Endodermal cell (in vitro differentiated cells): Measurements from ENCODE around the gene ARAP2. TPM values are rescaled to one million over a fixed set of nuclear protein-coding genes. Genes with fewer than 3 reads are reported as not detected.

ENCODE experiments used
- DNase-seq: peaks from one replicate; pipeline ENCODE4 v3.0.0-alpha.2; 2017
- H3K27ac ChIP-seq: 2 replicates; pipeline ENCODE4 v1.5.1; 2013; ENCODE audit warnings: mild to moderate bottlenecking, low read depth, low read length, moderate library complexity
- H3K27me3 ChIP-seq: 2 replicates; pipeline ENCODE4 v1.6.1; 2013; ENCODE audit warnings: mild to moderate bottlenecking, low read length, moderate library complexity; ENCODE audit not compliant: insufficient read depth, control insufficient read depth, poor library complexity, severe bottlenecking
- H3K36me3 ChIP-seq: 2 replicates; pipeline ENCODE4 v1.7.0; 2013; ENCODE audit warnings: mild to moderate bottlenecking, low read length, moderate library complexity; ENCODE audit not compliant: control insufficient read depth, insufficient read depth
- H3K4me1 ChIP-seq: one replicate; pipeline ENCODE4 v1.7.0; 2013; ENCODE audit warnings: low read length; ENCODE audit not compliant: control insufficient read depth, insufficient read depth
- H3K4me3 ChIP-seq: 2 replicates; pipeline ENCODE4 v1.5.1; 2013; ENCODE audit warnings: mild to moderate bottlenecking, low read length, moderate library complexity
- H3K9ac ChIP-seq: 2 replicates; pipeline ENCODE4 v1.6.1; 2013; ENCODE audit warnings: mild to moderate bottlenecking, low read length, moderate library complexity; ENCODE audit not compliant: poor library complexity, severe bottlenecking; ENCODE audit errors: extremely low read depth
- H3K9me3 ChIP-seq: 2 replicates; pipeline ENCODE4 v1.6.1; 2013; ENCODE audit warnings: mild to moderate bottlenecking, low read length, moderate library complexity; ENCODE audit not compliant: control insufficient read depth
- H3K27ac Mint-ChIP-seq: 2 replicates; pipeline ENCODE4 v1.8.0; 2020; ENCODE audit warnings: mixed read lengths
- H3K27me3 Mint-ChIP-seq: 2 replicates; pipeline ENCODE4 v1.8.0; 2021; ENCODE audit warnings: mild to moderate bottlenecking, mixed read lengths; ENCODE audit not compliant: insufficient read depth
- H3K36me3 Mint-ChIP-seq: 2 replicates; pipeline ENCODE4 v1.8.0; 2020; ENCODE audit warnings: low read depth, mixed read lengths
- H3K4me1 Mint-ChIP-seq: 2 replicates; pipeline ENCODE4 v1.8.0; 2020; ENCODE audit warnings: mixed read lengths
- H3K4me3 Mint-ChIP-seq: 2 replicates; pipeline ENCODE4 v1.8.0; 2020; ENCODE audit warnings: mild to moderate bottlenecking, moderate library complexity, mixed read lengths
- H3K9me3 Mint-ChIP-seq: 2 replicates; pipeline ENCODE4 v1.8.0; 2020; ENCODE audit warnings: mild to moderate bottlenecking, mixed read lengths
- CTCF ChIP-seq: fragments of 200-600 bp; sonication (generic); conservative IDR thresholded peaks from 2 replicates; pipeline ENCODE4 v1.5.0; 2021; ENCODE audit warnings: antibody characterized with exemption, mild to moderate bottlenecking
- WGBS, 2 experiments: methylation state at CpG; one replicate each; pipeline versions ENCODE4 v1.1.5 to v1.1.7; 2013; ENCODE audit warnings: missing lambda C conversion rate in 2 of 2, mixed read lengths in 1 of 2; ENCODE audit not compliant: insufficient coverage in 1 of 2, insufficient read length in 1 of 2; 5-methylcytosine and 5-hydroxymethylcytosine counted together
- total RNA-seq, 2 donors: library from RNA; stranded (reverse); fragmentation: NEBNext Ultra II Directional in 1 of 2; extraction: Animal tissue kit (Norgen Biotek cat#: 25700) in 1 of 2; gene quantifications; 2 replicates in 1 of 2; 3 replicates in 1 of 2; pipeline ENCODE4 v1.2.1, GENCODE V29; 2021

ARAP2 gene
- total RNA-seq, 2 donors from 2014 or later: 2.2 to 5.5 TPM

- Histone ChIP-seq H3K4me3 (no peak overlapping the region), H3K9ac (no peak overlapping the region), H3K27ac (no peak overlapping the region), H3K9me3 (no peaks in the 10 kb centered on the region), H3K27me3 (no peaks in the 10 kb centered on the region), H3K36me3 (no peaks in the 10 kb centered on the region), H3K4me1 (no peaks in the 10 kb centered on the region)
- TF ChIP-seq CTCF: no peak
- Mint-ChIP-seq H3K27ac (no peak overlapping the region), H3K4me3 (no peak overlapping the region), H3K4me1 (no peaks in the 10 kb centered on the region), H3K27me3 (peaks cover 25% of the 10 kb centered on the region), H3K9me3 (no peaks in the 10 kb centered on the region), H3K36me3 (no peaks in the 10 kb centered on the region)
- WGBS, 2 experiments: 88% methylated on average over 1 of the region's 1 CpG; no CpG with 5 or more reads in 1 of the 2 experiments
- no peak for DNase-seq
These were observed 5.3 kb upstream of the ARAP2 start for GRCh38 chr4:36249610-36250009.

- peaks cover 53% of the 10 kb centered on the region for H3K27me3 Mint-ChIP-seq
- no peak overlapping the region for H3K27ac ChIP-seq
- H3K9ac ChIP-seq: peak overlapping the region; percentile 70
- H3K36me3 ChIP-seq: no peaks in the 10 kb centered on the region
- no peaks in the 10 kb centered on the region for H3K36me3 Mint-ChIP-seq
- H3K4me3 ChIP-seq: peak overlapping the region; percentile 83
- H3K4me1 Mint-ChIP-seq: peaks cover 6% of the 10 kb centered on the region
- H3K4me1 ChIP-seq: no peaks in the 10 kb centered on the region
- H3K9me3 Mint-ChIP-seq: no peaks in the 10 kb centered on the region
- H3K27me3 ChIP-seq: peaks cover 15% of the 10 kb centered on the region
- no peaks in the 10 kb centered on the region for H3K9me3 ChIP-seq
- TF ChIP-seq CTCF: no peak
- no peak overlapping the region for H3K27ac Mint-ChIP-seq
- DNase-seq: no peak
- peak overlapping the region; percentile 70 for H3K4me3 Mint-ChIP-seq
- WGBS, 2 experiments: 3 to 5% methylated on average over 13 to 38 of the region's 38 CpGs
These were observed 708 bp downstream of the ARAP2 start for GRCh38 chr4:36243355-36244256.

GRCh38 chr4:36242629-36243354 is 1.5 kb downstream of the ARAP2 start:
- Histone ChIP-seq H3K36me3 (no peaks in the 10 kb centered on the region), H3K27ac (no peak overlapping the region), H3K9me3 (no peaks in the 10 kb centered on the region), H3K27me3 (peaks cover 15% of the 10 kb centered on the region), H3K9ac (no peak overlapping the region), H3K4me1 (no peaks in the 10 kb centered on the region), H3K4me3 (peak overlapping the region; percentile 83)
- no peak for TF ChIP-seq CTCF
- Mint-ChIP-seq H3K27ac (no peak overlapping the region), H3K9me3 (no peaks in the 10 kb centered on the region), H3K36me3 (no peaks in the 10 kb centered on the region), H3K27me3 (peaks cover 49% of the 10 kb centered on the region), H3K4me1 (peaks cover 6% of the 10 kb centered on the region), H3K4me3 (peak overlapping the region; percentile 70)
- WGBS, 2 experiments: 80 to 100% methylated on average over 3 to 4 of the region's 7 CpGs
- DNase-seq: no peak
